DMS53 treated with DMSO at 0.1 percent for 48 hours (cell line): ENCODE results near the gene TMEM43.
"Not testable (repeated sequence)": the region's sequence is repeated elsewhere in the genome, so short reads cannot be mapped to it uniquely, and the experiment has no call there.

Source experiments
- DNase-seq: peaks from one replicate; lab custom pipeline; 2025; ENCODE audit not compliant: unreplicated experiment; lab: John Stamatoyannopoulos, UW

Gene TMEM43, protein sequence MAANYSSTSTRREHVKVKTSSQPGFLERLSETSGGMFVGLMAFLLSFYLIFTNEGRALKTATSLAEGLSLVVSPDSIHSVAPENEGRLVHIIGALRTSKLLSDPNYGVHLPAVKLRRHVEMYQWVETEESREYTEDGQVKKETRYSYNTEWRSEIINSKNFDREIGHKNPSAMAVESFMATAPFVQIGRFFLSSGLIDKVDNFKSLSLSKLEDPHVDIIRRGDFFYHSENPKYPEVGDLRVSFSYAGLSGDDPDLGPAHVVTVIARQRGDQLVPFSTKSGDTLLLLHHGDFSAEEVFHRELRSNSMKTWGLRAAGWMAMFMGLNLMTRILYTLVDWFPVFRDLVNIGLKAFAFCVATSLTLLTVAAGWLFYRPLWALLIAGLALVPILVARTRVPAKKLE

DNA sequence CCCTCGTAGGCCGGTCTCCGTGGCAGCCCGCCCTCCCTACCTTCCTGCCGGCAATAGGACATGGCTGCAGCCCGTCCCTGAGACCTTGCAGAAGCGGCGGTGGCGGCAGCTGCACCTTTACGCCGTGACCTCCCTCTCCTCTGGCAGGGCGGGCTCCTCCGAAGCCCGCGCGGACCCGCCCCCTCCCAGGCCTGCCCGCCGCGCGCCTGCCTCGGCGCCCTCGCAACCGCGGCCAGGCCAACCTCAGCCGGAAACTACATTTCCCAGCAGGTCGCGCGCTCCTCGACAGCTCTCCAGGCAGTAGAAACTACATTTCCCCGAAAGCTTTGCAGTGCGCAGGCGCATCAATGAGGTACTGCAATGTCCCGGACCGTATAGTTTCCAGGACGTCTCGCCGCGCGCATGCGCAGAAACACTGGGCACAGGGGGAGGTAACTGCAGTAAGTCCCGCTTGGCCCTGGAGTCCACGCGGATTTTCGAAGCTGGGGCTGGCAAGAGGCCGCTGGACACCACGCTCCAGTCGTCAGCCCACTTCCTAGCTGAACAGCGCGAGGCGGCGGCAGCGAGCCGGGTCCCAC, at the start of gene TMEM43, which contains the start of gene CHCHD4:
TSS of gene TMEM43 (plus strand) at position 438 of the 578 bp plus-strand sequence. CDS start 142 bp downstream, outside the sequence.
TSS of gene CHCHD4 (minus strand) at position 256 of the 578 bp plus-strand sequence. CDS start at position 62, 194 bp downstream.
- peak; percentile 85 for DNase-seq

DNA sequence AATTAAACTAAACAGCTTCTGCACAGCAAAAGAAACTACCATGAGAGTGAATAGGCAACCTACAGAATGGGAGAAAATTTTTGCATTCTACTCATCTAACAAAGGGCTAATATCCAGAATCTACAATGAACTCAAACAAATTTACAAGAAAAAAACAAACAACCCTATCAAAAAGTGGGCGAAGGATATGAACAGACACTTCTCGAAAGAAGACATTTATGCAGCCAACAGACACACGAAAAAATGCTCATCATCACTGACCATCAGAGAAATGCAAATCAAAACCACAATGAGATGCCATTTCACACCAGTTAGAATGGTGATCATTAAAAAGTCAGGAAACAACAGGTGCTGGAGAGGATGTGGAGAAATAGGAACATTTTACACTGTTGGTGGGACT, 49.6 kb upstream of the TMEM43 start:
- DNase-seq: not testable (repeated sequence)

DNA sequence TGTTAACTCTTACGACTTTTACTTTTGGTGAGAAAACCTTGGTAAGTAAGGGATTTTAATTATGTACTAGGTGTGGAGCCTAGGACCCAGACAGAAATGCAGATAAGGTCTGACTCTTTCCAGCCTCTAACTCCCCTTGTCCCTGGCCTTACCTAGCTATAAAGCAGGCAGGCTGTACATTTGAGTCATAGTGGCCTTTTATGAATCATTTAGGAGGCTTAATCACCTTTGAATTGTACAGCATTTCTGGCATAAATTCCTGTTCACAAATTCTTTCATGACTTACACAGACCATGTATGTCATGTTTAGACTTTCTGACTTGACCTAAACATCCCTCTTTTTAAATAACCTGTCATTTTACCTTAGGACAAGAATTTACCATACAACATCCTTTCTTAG, 47.5 kb upstream of the TMEM43 start:
- no peak for DNase-seq

DNA sequence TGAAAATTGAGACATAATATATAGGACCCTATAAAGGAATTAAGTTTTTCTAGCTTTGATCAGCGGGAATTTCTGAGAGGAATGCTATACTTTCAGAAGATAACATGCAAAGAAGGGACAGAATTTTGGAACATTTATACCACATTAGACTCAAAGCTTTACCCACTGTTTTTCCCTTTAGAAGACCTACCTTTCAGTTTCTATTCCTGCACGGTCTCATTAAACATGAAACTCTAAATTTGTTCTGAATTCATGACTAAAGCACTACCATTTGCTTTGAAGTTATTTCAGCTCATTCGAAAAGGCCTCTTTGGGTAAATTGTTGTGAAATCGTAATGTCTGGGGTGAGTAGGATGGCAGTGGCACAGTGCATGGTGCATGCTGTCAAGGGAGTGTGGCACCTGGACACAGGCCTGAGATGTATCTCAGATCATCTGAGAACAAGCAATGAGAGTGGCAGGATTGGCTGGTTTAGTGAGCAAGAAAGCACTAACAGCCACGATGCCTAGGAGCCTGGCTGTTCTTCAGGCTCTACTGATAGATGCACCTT, 42.7 kb upstream of the TMEM43 start:
- DNase-seq: no peak

DNA sequence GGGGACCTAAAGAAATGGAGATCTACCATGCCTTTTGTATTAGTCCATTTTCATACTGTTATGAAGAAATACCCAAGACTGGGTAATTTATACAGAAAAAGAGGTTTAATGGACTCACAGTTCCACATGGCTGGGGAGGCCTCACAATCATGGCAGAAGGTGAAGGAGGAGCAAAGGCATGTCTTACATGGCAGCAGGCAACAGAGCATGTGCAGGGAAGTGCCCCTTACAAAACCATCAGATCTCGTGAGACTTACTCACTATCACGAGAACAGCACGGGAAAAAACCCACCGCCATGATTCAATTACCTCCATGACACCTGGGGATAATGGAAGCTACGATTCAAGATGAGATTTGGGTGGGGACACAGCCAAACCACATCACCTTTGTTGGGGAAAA, 37.4 kb upstream of the TMEM43 start:
- not testable (repeated sequence) for DNase-seq

DNA sequence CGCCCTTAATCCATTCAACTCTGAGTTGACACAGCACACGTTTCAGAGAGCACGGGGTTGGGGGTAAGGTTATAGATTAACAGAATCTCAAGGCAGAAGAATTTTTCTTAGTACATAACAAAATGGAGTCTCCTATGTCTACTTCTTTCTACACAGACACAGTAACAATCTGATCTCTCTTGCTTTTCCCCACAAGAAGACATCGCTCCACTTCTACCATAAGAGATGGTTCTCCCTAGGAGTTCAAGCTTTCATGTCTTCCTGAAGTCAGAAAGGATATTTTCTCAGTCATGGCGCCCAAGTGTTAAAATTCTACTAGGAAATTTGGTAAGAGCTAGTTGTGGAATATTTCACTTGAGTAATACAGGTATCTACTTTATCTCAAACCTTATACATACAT, 32.9 kb upstream of the TMEM43 start:
- DNase-seq: not testable (repeated sequence)

DNA sequence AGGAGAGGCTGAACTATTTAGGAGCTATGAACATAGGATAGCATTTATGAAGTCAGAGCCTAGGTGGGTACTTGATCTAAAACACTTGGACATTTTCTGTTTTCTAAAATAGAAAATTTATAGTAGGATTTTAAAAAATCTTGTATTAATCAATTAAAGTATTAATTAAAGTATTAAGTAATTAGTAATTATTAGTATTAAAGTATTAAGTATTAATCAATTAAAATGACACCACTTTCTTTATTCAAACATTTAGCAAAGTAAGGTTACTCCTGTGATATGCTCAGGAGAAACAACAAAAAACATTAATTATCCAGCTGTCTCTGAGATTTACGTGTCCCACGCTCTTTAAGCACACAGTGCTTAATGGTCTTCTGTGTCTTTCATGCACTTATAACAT, 32.4 kb upstream of the TMEM43 start:
- DNase-seq: no peak

DNA sequence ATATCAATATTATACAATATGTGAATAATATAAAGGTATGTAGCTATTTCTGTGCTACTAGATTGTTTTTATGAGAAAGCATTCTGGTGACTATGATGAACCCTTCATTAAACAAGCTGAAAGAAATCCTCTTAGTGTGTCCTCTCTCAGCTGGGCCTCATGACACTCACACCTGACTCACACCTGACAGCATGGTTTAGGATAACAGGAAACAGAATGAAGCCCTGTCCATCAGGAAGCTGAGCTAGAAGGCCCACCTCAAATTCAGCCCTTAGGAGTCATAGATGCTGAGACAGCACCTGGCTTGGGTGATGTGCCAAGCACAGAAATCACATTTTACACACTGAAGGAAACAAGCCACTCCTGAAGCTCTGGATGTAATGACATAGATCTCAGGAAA, 31.0 kb upstream of the TMEM43 start:
- DNase-seq: peak; percentile 7

DNA sequence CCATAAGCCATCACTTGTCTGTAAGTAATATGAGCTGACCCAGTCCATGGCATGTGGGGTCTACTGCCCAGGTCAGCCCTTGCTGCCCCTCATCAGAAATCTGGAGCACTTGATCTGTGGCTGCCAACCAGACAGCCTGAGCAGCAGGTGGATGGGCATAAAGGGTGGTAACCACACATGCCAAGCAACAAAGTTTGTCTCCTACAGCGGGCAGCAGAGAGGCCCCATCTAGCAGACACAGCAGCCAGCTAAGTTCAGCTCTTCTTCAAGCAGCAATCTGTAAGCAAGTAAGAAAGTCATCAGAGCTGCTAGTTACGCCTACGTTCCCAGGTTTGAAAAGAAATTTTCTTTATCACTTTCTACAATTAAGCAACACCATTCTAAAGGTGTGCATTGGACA, 28.1 kb upstream of the TMEM43 start:
- DNase-seq: no peak

DNA sequence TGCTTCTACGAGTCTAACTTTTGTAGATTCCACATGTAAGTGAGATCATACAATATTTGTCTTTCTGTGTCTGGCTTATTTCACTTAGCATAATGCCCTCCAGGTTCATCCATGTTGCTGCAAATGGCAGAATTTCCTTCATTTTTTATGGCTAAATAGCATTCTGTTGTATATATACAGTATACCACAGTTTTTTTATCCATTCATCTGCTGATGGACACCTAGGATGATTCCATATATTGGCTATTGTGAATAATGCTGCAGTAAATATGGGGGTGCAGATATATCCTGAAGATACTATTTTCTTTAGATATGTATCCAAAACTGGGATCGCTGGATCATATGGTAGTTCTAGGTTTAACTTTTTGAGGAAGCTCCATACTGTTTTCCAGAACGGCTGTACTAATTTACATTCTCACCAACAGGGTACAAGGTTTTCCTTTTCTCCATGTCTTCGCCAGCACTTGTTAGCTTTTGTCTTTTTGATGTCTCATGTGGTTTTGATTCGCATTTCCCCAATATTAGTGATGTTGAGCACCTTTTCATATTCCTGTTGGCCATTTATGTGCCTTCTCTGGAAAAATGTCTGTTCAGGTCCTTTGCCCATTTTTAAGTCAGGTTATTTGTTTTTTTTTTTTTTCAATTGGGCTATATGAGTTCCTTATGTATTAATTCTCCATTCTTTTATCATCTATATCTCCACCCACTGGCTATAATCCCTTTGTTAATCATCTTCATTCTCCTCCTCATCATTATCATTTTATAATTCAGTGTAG, 27.0 kb upstream of the TMEM43 start:
- DNase-seq: no peak

DNA sequence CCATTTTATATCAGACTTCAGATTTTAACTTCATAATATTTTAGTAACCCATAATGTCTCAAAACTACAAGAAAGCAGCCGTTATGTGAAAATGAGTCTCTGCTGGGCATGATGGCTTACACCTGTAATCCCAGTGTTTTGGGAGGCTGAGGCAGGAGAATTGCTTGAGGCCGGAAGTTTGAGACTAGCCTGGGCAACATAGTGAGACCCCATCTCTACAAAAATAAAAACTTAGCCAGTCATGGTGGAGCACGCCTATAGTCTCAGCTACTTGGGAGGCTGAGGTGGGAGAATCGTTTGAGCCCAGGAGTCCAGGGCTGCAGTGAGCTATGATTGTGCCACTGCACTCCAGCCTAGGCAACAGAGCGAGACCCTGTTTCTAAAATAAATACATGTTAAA, 15.0 kb upstream of the TMEM43 start:
- not testable (repeated sequence) for DNase-seq

DNA sequence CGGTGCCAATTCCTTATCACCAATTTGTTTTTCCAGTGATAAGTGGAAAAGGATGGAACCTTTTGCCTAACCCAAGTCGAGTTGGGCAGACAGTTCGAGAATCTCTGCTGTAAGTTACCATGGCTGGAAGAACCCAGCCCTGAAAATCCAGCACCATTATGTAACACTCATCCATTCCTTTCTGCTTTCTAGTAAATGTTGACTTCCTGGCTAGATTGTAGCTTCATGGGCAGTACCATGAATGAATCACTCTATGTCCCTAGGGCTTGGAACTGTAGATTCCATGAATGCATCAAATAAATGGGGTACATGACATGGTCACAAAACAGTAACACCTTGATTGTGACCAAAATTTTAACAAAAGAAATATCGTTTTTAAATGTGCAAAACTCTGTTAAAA, 14.2 kb upstream of the TMEM43 start:
- DNase-seq: no peak

DNA sequence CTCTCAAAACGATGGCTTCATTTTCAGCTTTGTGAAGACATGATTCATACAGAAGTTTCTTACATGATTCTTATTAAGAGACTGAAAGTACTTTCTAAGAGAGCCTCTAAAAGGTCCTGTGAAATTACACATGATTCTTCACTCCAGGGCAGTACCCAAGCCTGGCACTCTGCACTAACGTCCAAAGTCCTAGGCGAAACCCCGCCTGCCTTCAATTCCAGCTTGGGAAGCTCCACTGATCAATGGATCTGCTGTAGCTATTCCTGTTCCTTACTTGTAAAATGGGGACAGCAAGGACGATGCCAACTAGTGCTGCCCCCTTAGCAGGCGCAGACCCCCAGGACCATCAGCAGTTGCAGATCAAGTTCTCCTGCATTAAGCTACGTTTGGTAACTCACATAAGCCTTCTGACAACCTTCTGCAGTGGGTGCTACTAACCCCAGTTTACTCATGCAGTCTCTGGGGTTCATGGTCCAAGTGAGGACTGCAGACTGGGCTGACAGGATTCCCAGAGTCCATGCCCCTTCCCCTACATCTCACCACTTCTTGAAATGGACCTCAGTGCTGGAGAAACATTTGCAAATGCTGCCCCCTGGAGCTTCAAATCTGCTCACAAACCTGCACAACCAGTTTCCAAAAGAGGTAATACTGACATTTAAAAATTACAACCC, 10.8 kb upstream of the TMEM43 start:
- no peak for DNase-seq

DNA sequence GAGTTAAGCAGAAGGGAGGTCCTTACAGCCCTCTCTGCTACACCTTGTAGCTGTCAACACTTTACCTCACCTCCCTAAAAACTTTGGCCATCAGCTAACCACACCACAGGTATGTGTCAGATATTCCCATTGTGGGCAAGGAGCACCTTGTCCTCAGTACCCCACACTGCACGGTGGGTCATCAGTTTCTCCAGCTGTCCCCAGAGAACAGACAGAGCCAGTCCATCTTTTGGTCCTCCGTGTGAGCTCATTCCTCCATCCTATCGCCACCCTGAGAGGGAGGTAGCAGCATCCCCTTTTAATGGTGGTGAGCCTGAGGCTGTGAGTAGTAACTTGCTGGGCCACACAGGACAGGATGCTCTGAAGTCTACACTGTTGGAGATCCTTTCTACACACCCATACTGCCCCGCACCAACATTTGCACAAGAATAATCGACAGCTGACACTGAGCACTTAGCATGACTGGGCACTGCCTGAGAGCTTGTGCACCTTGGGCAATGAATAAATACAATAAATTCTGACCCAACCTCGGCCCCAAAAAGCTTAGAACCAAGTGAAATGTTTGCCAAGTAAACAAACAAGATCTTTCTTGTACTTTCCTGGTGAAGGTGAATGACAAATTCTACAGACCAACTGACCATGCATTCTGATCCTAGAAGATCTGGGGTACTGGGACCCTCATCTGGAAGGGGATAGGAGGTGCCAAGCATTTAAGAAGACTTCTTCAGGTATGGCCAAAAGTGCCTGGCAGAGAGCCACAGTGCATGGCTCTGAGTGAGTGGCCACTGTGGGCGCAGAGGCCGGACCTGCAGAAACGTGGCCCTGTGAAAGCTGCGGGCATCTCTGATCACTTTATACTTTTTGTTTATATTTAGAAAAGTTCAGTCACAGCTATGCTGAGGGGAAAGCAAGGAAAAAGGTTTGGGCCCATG, 7.1 kb upstream of the TMEM43 start:
- no peak for DNase-seq

DNA sequence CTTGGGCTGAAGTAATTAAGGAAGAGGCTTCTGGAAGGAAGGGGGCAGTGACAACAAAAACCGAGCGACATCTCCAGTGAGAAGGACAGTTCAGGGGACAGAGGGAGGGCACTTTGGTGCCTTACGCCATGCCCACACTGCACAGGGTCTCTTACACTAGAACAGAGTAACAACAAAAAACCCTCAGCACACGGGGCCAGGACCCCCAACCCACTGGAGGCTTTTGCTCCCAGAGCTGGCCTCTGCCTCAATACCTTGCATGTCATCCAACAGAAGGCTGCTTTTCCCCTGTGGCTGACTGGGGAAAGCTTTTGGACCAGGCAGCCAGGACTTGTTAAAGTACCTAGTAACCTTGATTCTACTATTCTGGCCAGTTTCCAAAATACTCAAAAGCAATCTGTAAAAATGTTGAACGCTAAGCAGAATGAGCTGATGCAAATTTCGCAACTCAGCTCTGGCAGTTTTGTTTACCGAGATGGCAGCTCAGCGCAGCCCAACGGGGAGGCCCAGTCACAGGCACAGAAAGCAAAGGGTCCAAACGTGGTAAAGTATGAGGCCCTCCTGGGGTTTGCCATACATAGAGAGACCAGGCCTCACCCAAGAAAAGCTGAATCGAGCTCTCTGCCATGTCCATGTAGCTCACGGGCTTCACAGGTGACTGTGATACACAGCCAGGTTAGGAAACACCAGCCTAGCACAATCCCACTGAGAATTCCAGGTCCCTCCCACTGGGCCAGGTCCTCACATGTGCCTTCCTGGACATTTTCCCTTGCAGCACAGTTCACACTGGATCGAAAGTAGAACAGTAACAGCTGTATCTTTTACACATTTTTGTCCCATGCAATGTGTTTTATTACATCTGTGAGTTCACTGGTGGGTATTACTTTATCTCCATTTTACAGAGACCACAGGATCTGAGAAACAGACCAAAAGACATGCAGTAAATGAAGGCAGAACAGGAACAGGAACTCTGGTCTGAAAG, 6.2 kb upstream of the TMEM43 start:
- no peak for DNase-seq

DNA sequence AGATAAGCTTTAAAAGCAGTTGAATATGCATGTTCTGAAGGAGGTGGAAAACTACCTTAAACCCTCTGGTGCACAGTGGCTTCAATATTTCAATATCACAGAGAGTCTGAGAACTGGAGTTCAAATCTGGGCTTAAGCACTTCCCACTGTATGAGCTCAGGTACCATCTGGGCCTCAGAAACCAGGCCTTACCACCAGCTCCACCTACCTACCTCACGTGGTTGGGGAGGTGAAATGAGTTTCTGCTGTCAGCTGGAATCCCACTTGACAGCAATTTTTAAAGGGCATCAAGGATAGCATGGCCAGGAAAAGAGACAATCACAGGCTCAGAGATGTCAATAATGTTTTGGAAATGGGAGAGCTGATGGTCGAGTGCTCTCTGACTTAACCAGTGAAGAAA, 5.2 kb upstream of the TMEM43 start:
- DNase-seq: no peak

DNA sequence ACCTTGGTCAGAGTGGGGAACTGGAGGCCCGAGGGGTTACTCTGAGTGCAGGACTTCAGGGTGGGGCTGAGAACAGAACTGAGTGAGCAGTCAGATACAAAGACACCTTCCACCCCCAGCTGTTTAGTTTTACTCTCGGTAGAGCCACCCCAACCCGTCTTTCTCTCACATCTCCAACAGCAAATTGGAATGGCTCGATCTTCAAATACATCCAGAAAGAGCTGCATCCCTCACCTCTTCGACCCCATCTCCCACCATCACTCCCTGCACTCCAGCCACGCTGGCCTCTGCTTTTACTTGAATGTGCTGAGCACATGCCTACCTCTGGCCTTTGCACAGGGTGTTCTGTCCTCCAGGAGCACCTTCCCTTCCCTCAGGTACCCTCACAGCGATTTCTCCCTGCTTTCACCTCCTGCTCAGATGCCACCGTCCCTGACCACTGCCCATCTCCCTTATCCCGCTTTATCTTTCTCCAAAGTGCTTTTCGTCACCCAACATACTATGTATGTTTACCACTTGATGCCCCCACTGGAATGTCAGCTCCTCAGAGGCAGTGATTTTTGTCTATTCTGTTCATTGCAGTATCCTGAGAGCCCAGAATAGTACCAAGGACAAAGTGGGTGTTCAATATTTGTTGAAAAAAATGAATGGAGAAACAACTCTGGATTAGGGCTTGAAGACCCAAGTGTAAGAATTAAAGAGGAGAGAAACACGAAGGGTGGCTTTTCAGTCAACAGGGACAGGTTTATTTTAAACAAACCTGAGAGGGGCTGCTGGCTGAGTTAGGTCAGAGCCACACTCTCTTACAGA, 4.5 kb upstream of the TMEM43 start:
- no peak for DNase-seq

DNA sequence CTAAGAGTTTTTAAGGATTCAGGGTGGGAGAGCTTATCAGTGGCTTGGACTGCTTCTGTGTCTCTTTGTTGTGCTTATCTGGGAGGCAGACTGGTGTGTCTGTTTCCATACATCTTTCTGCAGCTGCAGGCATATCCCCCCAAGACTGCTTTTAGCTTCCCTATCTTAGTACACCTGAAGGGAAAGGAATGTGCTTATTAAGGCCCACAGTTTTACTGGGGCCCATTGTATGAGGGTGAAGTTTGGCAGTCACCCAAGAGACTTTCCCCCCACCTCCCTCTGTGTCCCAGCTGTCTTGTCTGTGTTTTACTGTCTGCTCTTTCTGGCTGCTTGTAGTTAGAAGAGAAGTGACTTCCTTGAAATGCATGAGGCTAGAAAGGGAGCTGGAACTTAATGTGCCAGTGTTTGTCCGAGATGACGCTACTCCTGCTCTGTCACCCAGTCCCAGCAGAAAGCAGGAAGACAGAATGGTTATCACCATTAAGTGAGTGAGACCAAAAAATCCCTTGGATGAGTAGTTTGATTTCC, 3.9 kb upstream of the TMEM43 start:
- not testable (repeated sequence) for DNase-seq
